GM18499 (cell line): ENCODE results near the gene HCN1.
"Not testable (repeated sequence)": the region's sequence is repeated elsewhere in the genome, so short reads cannot be mapped to it uniquely, and the experiment has no call there.

Experiments
- ATAC-seq: cut with Tn5 transposase; IDR thresholded peaks from one replicate; pipeline ENCODE4 v1.9.1; 2021; ENCODE audit warnings: moderate number of reproducible peaks; ENCODE audit not compliant: insufficient read depth, unreplicated experiment

HCN1 gene

DNA sequence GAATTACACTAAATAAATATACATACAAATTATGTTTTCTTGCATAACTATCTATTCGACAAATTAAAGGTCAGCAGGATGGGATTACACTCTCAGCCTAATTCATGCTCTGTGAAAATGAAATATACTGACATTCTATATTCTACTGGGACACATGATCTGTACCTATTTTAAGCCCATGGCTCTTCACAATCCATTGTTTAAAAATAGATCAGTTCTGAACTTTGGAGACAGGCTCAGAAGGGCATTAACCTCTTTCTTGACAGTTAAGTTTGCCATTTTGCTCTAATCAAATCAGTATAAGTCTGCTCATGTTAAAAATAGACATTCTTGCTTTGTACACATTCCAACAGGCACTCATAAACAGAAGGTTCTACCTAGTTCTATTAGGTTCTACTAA lies 361.2 kb downstream of the HCN1 start:
- ATAC-seq = no peak

DNA sequence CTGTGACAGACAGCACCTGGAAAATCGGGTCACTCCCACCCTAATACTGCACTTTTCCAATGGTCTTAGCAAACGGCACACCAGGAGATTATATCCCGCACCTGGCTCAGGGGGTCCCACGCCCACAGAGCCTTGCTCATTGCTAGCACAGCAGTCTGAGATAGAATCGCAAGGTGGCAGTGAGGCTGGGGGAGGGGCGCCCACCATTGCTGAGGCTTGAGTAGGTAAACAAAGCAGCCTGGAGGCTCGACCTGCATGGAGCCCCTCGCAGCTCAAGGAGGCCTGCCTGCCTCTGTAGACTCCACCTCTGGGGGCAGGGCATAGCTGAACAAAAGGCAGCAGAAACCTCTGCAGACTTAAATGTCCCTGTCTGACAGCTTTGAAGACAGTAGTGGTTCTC lies 383.6 kb downstream of the HCN1 start:
- ATAC-seq = not testable (repeated sequence)

DNA sequence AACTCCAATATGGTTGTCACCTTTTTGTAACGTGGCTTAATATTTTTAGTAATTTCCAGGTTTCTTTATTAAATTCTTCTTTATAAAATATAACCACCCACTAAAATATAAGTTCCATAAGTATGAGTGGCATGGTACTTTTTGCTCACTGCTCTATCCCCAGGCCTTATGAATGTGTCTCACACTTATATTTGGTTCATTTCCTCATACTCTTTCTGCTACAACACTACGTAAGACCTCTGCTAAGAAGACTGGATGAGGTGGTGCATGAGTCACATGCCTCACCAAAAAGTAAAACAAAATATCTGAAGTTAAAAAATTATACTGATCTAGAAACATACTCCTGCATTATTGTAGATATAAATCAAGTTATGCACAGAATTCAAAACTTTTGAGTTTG lies 400.9 kb downstream of the HCN1 start:
- no peak for ATAC-seq

DNA sequence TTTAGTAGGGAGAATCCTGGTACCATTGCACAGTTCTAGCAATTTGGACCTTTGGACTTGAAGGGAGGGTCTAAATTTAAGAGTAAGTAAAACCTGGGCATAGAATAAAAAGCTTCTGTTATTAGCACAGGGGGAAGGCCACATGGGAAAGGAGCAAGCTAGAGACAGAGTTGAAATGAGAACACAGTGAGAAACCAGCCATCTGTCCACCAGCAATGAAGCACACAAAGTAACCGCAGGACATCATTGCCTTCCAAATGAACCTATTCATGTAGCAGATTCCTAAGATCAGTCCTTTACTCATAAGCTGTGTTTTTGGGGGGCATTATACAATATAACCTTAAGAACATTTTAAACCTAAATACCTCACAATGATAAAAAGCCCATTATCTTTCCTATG lies 407.4 kb downstream of the HCN1 start:
- ATAC-seq = no peak

DNA sequence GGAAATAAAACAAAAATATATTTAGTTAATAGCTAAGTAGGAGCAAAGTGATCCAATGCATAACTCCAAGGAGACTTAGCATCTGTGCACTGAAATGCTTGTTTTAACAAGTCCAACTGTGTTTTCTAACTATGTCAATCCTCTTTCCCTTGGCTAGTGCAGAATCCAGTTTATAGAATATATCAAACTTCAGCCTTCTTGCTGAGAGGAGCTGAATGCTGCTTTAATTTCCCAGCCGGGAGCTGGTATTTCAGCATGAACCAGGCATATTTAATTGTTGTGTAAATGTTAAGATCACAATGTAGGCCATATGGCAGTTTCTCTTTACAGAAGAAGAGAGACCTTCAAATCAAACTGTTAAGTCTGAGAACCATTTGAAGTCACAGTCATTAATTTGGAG lies 411.7 kb downstream of the HCN1 start:
- no peak for ATAC-seq

DNA sequence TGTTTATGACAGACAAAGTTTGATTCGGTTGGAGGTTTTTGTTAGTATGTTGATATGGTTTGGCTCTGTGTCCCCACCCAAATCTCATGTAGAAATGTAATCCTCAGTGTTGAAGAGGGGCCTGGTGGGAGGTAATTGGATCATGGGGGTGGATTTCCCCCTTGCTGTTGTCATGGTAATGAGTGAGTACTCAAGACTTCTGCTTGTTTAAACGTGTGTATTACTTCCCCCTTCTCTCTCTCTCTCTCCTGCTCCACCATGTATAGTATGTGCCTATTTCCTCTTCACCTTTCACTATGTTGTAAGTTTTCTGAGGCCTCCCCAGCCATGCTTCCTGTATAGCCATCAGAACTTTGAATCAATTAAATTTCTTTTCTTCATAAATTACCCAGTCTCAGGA lies 415.1 kb downstream of the HCN1 start:
- ATAC-seq = no peak

DNA sequence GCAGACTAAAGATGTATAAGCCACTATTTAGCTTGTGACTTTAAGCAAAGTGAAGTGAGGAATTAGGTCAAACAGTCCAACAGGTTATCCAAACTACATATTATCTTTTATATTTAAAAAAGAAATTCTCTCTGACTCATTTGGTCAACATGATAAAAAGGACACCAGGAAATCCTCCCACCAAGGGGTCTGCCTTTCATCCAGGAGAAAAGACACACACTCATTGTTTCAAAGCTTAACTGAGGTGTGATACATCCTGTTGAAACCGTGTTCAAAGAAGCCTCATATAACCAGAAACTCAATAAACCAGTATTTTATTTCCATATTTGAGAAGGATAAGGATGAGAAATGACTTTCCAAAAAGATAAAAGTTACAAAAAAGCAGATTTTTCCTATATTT lies 417.1 kb downstream of the HCN1 start:
- no peak for ATAC-seq

DNA sequence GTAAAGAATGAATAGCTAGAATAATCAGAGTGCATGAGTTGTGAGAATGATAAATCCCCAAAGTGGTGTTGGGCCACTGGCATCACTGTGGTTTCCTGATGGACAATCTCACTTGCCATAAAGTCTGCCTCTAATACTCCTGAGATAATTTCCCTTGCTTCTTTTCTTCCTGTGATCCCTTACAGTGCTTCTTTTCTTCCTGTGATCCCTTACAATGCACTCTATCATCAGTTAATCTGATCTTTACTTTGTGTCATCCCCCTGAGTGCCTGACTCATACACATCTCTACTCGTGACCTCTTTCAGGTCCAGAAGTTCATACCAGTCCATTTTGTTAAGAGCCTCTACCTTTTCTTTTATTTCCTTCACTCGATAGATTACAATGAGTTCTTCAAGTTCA lies 418.3 kb downstream of the HCN1 start:
- ATAC-seq = no peak

DNA sequence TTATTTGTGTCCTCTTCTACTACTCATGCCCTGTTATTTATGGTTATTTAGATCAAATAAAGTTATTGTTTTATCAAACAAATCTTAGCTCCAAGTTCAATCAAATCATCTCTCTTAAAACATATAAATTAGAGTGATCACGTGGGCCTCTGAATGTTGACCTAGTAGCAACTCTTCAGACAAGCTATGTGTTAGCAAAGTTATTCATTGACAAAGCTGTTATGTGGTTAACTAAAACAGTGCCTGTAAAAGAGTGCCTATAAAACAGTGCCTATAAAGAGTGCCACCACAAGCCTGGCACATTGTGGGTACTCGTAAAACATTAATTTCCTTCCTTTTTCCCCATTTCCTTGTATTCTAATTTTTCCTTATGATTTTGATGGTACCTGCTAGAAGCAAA lies 421.9 kb downstream of the HCN1 start:
- ATAC-seq = no peak

DNA sequence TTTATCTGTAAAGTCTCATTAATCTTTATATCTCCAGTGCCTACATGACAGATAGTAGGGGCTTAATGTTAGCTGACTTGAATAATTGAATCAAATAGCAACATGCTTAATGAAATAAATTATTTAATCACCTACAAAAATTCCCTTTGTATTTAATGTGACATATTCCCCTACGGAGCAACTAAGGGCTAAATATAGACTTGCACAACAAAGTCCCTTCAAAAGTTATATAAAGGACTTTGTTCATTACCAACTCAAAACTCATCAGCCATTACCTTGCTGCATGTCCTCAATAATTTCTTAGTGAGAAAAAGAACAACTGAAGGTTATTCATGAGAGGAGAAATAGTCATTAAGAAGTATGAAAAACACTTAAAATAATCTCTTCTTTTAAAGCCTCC lies 424.6 kb downstream of the HCN1 start:
- ATAC-seq = no peak

DNA sequence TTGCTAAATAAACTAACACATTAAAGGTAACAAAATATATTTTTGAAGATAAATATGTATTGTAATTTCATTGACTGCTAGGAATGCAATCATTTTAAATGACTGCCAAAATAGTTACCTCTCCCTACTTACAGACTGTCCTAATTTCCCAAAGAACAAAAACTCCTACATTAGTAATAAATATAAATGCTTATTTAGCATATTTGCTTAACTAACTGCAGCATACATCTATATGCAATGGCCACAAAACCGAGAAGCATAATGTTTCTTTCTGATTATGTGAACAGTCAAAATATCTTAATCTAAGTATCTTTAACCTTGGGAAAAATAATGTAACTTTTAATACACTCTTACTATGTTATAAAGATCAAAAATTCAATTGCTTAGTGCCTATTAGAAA lies 431.7 kb downstream of the HCN1 start:
- no peak for ATAC-seq

DNA sequence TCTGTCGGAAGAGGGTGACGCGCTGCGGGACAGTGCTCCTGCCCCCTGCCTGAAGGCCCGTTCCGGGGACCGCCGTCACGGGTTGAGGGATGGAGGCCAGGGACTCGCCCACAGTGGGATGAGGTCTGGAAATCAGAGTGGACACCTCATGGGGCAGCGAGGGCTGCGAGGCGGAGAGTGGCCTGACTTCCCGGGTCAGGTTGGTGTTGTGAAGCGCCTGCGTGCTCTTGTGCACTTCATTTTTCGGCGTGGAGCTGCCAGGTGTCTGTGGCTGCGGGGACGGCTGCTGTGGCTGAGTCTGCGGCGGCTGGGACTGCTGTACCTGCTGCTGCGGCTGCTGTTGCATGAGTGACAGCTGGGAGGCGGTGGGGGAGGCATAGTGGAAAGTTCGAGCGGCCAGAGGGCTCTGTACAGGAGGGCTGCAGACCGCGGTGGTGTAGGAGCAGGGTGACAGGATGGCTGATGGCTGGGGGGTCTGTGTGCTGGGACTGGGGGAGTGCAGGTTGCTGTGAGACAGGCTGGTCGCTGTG lies 434.1 kb downstream of the HCN1 start:
- ATAC-seq = no peak

DNA sequence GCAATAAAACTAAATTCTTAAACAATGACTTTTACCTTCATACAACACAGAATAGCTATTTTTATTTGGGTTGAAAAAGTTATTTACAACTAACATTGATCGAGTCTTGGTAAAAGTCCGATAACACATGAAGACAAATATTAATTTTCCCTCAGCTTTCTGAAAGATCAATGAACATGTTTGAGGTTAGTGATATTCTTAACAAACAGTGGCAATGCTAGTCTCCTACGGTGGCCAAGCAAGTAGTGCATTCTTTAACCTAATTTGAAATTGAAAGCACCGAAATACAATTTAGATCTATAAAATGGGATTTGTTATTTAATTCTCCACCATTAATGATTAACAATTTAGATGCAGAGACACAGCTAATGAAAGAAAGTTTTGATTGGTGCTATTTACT lies 435.1 kb downstream of the HCN1 start:
- ATAC-seq = no peak

DNA sequence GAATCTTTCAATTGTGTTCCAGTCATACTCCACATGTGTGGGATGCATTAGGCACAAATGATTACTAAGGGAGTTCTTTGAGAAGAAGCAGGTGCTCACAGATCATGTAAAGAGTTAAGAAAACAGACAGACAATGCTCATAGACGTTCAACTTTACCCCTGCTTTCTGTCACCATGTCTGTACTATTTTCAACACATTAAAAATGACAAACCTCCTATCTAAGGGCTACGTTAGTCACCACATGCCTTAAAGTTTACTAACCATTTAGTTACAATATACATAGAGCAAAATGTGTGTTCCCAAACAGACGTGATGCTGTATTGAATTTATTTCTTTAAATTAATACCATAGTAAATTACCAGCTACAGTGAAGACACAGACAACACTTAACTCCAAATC lies 435.9 kb downstream of the HCN1 start:
- ATAC-seq = no peak

DNA sequence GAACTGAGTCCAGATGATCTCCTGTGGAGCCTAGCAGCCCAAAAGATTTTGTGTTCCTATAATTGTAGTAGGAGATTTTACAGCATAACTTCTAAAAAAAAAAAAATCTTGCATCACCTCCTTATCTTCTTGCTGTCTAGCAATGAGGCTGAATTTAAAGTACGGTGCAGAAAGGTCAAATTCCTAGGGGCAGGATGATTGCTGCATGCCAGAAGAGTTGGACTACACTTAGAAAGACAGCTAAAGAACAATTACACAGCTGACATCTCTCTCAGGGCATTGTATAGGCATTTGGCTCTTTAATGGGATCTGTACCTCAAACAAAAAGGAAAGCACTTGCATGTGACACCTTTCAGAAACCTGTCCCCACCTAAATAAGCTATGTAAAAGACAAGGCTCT lies 443.2 kb downstream of the HCN1 start:
- ATAC-seq = no peak

DNA sequence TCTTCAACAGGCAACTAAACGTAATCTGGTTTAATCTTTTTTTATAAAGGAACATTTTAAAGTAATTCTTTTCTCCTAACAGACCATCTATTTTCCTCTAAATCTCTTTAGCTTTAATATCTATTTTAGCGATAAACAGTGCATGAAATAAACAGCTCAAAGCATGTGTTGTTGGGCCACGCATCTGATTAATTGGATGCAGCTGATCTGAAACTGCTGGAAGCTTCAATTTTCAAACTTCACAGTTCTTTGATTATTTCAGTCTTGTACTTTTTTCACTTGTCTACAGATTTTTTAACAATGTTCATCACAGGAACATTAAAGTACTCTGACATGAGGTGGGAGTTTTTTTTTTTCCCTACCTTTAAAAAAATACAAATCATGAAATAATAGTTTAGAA lies 443.6 kb downstream of the HCN1 start:
- no peak for ATAC-seq

DNA sequence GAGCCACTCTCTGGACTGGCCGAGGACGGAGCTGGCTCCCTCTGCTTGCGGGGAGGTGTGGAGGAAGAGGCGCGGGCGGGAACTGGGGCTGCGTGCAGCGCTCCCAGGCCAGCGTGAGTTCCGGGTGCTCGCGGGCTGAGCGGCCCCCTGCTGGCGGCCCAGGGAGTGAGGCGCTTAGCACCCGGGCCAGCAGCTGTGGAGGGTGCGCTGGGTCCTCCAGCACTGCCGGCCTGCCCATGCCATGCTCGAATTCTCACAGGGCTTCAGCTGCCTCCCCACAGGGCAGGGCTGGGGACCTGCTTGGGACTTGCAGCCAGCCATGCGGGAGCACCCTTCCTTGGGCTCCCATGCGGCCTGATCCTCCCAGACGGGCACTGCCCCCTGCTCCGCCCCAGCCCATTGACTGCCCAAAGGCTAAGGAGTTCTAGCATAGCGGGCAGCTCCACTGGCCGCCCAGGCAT lies 470.6 kb downstream of the HCN1 start:
- no peak for ATAC-seq

DNA sequence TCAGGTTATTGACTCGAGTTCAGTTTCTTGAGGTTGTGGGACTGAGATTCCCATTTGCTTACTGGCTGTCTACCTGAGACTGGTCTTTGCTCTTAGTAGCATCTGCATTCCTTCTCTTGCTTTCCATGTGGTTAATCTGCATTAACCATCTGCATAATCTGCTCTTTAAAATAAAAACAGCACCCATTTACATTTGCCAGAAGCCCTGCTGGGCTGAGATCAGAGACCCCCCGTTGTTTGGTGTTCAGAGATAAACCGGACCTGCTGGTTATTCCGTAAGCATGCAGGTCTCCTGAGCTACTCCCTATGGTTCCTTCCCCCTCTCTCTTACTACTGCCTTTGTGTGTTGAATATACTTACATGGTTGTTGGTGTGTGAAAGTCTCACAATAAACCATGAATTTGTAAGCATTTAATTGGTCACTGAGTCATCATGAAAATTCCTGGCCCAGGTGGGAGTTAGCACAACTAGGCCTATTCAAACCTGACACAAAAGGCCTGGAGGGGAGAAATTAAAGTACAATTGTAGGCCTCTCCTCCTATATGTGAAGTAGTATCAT lies 490.7 kb downstream of the HCN1 start:
- ATAC-seq = no peak
